GM19351 (cell line): ENCODE data around the gene MYT1.
"Not testable (repeated sequence)": the region's sequence is repeated elsewhere in the genome, so short reads cannot be mapped to it uniquely, and the experiment has no call there.

Experiments
- ATAC-seq: cut with Tn5 transposase; IDR thresholded peaks from one replicate; pipeline ENCODE4 v1.9.1; 2021; ENCODE audit warnings: mild to moderate bottlenecking, moderate library complexity; ENCODE audit not compliant: unreplicated experiment

The MYT1 gene

GRCh38 chr20:64164123-64164836 is at the start of gene MYT1:
MYT1 (plus strand) TSS chr20:64164452; CDS start chr20:64198862, 34,410 bp downstream.
- no peak for ATAC-seq

DNA sequence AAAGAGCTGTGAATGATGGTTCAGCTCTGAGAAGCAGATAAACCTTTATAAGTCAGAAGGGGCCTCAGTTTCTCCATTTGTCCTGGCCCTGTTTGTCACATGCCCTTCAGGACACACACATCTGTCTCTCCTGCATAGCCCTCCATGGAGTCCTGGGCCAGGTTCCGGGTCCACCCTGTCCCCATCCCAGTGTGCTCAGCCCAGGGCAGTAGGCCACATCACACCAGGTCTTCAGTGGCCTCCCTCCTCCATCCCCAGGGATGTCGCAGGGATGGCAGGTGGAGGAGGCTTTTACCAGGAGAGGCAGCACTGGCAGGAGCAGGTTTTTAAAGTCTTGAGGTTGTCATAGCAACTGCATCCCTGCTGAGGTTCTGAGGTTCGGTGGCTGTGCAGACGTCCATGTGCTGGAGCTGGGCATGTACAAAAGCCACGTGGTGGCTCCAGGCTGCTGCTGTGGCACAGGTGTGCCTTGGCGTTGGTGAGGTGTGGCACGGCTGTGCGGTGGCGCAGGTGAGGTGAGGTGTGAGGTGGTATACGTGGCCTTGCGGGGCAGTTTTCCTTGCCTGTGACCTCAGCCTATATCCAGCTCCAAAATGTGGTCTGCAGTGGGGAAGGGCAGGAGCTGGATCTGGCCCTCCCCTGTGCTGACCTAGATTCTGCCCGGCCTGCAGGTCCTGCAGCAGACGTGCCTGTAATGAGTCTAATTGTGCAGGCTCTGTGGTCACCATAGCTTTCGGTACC is 48.9 kb upstream of the MYT1 start:
- ATAC-seq = no peak

DNA sequence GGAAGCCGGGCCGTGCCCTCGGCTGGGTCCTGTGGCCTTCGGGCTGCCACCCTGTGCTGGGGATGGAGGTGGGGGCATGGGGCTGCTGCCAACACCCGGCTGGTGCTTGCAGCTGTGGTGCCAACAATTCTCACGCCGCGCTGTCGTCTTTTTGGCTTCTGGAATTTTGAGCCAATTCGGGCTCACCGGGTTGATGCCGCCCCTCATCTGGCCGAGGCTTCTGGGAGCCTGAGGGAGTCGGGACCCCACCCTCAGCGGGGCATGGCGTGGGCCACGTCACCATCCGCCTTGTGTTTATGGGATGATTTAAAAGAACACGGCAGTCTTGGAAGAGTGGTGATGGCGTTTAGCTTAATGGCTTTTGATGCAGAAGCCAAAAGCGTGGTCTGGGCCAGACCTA is 48.2 kb upstream of the MYT1 start:
- no peak for ATAC-seq

DNA sequence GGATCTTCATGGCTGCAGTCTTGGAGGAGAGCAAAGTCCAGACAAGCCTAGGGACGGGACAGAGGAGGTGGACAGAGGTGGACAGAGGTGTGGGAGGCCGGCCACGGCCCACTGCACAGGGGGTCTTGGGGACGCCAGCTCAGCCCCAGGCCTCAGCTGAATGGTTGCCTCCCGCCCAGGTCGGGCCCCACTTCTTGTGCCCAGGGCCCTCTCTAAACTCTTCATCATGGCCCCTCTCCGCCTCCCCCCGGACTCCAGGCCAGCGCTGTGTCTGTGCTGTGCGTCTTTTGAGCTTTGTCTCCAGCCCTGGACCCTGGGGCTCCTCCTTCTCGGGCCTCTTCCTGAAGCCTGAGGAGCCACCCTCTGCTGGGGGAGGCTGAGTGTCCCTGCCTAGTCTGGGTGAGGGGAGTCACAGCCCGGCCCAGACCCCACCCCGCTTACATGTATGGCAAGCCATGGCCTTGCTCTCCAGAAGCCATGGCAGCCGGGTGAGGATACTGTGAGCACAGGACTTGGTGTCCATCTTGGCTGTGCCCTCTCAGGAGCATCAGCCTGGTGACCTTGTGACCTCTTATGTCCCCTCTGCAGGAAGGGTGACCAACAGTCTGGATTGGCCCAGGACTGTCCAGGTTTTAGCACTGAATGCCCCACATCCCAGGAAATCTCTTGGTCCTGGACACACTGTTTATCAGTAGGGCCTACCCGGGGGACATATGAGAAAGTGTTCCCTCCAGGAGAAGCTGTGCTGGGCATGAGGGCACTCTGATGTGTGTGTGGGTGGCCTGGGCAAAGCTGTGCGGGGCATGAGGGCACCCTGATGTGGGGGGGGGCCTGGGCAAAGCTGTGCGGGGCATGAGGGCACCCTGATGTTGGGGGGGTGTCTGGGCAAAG is 47.5 kb upstream of the MYT1 start:
- no peak for ATAC-seq

- ATAC-seq = not testable (repeated sequence)
Measured at GRCh38 chr20:64117432-64117777, 46.8 kb upstream of the MYT1 start.

DNA sequence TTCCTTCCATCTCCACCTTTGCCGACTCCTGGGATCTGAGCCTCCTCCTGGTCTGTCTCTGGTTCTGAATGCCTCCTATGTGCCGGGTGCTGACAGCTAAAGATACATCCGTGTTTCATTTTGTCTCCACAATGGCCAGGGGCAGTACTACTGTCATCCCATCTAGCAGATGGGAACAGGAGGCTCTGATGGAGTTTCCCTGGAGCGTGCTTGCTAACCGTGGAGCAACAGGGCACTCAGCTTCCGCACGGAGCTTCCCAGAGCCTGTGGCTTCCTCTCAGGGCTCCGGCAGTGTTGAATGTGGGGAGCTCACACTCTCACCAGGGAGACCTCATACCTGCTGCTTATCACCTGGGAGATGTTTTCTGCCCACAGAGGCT is 45.0 kb upstream of the MYT1 start:
- ATAC-seq = no peak

DNA sequence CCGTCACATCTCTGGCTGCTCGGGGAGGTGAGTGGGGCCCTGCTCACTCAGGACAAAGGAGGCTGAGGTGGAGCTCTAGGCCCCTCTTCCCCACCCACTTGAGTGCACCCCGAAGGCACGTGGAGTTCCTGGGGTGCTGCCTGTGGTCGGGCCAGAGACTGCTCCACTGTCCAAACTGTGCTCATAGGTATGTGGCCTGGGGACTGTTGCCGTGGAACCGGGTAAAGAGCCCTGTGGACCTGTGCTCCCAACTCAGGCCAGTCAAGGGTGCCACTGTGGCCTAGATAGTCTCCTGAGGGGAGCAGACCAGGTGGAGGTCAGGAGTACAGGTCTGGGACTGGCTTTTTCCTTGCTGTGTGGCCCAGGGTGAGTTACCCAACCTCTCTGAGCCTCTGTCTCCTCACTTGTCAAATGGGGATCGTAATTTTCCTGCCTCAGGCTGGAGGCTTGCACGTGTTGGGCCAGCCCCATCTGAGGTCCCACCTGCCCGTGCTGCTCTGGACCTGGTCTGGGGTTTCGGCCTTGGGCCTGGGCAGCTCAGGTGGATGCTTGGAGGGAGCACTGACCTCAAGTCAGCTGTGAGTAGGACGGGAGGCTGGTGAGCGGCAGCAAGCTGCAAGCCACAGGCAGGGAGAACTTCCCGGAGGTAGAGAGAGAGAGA is 44.4 kb upstream of the MYT1 start:
- ATAC-seq = no peak

DNA sequence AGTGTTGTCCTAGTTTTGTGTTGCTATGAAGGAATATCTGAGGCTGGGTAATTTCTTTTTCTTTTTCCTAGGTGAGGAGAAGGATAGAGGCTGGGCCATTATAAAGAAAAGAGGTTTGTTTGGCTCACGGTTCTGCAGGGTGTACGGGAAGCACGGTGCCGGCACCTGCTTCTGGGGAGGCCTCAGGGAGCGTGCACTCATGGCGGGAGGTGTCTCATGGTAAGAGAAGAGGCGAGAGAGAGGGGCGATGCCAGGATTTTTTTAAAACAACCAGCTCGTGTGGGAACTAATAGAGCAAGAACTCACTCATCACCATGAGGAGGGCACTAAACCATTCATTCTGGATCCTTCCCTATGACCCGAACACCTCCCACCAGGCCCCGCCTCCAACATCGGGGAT is 42.7 kb upstream of the MYT1 start:
- no peak for ATAC-seq

DNA sequence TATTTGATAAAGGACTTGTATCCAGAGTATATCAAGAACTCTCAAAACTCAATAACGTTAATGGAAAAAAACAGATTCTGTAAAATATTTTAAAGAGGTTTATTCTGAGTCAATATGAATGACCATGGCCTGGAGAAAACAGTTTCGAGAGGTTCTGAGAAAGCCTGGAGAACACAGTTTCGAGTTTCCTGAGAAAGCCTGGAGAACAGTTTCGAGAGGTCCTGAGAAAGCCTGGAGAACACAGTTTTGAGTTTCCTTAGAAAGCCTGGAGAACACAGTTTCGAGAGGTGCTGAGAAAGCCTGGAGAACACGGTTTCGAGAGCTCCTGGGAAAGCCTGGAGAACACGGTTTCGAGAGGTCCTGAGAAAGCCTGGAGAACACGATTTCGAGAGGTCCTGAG is 41.3 kb upstream of the MYT1 start:
- ATAC-seq = not testable (repeated sequence)

DNA sequence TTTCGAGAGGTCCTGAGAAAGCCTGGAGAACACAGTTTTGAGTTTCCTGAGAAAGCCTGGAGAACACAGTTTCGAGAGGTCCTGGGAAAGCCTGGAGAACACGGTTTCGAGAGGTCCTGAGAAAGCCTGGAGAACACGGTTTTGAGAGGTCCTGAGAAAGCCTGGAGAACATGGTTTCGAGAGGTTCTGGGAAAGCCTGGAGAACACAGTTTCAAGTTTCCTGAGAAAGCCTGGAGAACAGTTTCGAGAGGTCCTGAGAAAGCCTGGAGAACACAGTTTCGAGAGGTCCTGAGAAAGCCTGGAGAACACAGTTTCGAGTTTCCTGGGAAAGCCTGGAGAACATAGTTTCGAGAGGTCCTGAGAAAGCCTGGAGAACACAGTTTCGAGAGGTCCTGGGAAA is 40.7 kb upstream of the MYT1 start:
- ATAC-seq = not testable (repeated sequence)

DNA sequence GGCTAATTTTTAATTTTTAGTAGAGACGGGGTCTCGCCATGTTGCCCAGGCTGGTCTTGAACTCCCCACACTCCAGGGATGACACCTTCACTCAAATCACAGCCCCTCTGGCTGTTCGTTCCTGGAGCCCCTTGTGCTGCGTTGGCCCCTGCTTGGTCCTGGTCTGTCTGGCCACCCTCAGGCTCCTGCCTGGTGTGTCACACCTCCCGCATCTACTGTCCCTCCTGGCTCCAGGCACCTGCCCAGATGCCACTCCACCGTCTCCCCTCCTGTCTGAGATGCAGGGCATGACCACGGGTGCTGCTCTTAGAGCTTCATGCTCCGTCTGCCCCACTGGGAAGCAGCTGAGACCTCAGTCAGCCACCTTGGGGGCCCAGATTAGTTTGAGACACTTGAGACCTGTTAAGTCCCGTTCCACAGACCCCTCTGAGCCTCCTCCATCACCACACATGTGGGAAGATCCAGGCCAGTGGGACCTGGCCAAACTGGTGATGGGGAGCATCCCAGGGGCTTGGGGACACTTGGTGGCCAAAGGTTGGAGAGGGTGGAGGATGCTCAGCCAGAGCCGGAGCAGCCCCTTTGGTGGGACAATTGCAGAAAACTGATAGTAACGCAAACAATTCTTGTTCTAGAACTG is 35.0 kb upstream of the MYT1 start:
- ATAC-seq = no peak

DNA sequence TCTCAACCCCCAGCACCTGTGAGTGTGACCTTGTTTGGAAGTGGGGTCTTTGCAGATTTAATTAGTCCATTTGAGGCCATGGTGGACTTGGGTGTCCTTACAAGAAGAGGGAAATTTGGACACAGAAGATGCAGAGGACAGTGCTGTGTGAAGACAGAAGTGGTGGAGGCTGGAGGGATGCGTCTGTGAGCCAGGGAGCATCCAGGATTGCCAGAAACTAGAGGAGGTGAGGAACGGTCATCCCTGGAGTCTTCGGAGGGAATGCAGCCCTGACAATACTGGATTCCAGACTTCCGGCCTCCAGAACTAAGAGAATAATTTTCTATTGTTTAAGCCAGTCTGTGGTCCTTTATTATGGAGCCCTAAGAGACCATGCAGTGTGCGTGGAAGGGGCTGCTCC is 34.0 kb upstream of the MYT1 start:
- no peak for ATAC-seq

GRCh38 chr20:64130876-64131275 is 33.4 kb upstream of the MYT1 start:
- no peak for ATAC-seq

DNA sequence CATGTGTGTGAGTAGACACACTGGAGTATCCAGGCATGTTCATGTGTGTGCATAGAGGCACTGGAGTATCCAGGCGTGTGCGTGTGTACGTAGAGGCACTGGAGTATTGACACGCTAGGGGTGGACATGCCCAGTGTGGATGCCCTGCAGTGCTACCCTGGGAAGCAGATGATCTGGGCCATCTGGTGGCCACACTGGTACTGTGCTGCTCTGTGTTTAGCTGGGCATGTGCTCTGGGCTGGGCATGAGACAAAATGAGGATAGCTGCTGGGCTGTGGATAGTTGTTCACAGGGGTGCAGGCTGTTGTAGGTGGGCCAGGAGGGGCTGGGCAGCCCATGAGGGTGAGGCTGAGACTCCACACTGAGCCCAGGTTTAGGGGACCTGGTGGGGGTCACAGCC is 32.8 kb upstream of the MYT1 start:
- no peak for ATAC-seq

DNA sequence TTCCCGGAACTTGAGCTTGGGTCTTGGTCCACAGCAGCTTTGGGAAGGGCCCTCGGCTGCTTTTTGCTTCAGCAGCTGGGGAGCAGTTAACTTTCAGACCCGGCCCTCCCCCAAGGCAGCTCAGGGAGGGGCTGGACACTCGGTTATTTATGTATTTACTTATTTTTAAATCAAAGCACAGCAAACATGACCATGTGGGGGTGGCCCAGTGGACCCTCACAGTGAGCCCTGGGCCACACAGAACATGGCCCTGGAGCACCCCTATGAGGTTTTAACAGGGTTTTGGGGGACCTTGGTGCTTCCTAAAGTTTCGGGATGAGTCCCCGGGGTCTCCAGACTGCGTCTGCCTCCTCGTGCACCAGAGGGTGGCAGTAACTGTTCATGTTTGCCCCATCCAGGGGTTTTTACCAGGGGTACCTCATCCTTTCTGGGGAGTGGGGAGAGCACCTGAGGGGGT is 30.3 kb upstream of the MYT1 start:
- no peak for ATAC-seq

GRCh38 chr20:64134744-64135143 is 29.5 kb upstream of the MYT1 start:
- ATAC-seq = not testable (repeated sequence)

DNA sequence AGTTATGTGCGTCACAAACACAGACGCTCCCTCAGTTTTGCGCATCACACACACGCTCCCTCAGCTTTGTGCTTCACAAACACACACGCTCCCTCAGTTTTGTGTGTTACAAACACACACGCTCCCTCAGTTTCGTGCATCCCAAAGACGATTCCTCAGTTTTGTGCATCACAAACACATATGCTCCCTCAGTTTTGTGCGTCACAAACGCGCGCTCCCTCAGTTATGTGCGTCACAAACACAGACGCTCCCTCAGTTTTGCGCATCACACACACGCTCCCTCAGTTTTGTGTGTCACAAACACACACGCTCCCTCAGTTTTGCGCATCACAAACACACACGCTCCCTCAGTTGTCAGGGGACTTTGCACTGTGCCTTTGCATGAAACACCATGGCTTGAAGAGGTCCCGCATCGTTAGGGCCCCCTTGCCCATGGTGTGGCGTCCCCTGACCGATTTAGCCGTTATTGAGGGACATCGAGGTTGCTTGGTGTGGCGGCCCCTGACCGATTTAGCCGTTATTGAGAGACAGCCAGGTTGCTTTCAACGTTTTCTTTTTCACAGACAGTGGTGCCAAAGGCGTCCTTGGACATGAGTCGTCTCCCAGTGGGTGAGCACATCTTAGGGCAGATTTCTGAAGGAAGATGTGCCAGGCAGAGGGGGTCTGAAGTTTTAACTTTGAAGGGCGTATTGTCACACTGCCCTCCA is 28.1 kb upstream of the MYT1 start:
- no peak for ATAC-seq

DNA sequence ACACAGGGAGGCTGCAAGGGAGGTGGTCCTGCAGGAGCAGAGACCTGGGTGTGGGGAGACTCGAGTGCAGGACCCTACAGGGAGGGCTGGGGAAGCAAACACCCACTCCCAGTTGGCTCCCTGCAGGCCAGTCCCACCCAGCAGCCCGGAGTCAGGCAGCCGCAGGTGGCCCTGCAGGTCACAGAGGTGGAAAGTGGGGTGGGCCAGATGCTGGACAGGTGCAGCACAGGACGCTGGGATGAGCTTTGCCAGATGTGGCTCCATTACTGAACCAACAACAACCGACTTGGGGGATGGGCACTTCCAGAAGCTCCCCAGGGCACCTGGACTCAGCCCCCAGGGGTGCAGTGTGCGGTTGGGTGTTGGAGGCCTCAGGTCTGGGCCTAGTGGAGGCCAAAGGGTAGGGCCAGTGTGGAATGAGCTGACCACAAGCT is 26.6 kb upstream of the MYT1 start:
- no peak for ATAC-seq

DNA sequence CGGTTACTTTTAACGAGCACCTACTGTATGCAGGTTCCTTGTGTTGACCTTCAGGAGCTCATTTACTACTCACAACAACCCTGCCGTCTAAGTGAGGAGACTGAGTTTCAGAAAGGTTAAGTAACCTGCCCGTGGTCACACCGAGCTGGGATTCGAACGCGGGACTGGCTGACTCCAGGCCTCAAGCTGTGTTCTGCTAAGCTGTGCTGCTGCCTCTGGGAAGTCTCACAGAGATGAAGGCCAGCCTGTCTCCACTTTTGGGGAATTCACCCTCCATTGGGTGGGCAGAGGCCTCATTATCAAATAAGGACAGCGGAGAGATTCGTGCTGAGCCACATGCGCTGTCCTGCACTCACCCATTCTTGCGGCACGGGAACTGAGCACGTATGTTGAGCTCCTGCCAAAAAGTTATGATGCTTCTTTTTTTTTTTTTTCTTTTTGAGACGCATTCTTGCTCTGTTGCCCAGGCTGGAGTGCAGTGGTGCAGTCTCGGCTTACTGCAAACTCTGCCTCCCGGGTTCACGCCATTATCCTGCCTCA is 25.9 kb upstream of the MYT1 start:
- no peak for ATAC-seq
